ENCODE measurements around the gene AATF.

AATF gene

GRCh38 chr17:36980280-36980761, 31.6 kb downstream of the AATF start:
- no peak overlapping the region for H3K27ac ChIP-seq
- H3K4me1 ChIP-seq (ENCODE audit: control insufficient read depth in 1 of 2, insufficient read depth in 1 of 2, low read depth in 1 of 2, low read length in 1 of 2): no peaks in the 10 kb centered on the region
- peaks cover 11% of the 10 kb centered on the region for H3K36me3 ChIP-seq
- TF ChIP-seq CTCF (IDR thresholded peaks at IDR 0.05): no peak
- no peaks in the 10 kb centered on the region for H3K9me3 ChIP-seq
- H3K4me3 ChIP-seq (ENCODE audit: low read depth in 1 of 2, low read length in 1 of 2): no peak overlapping the region
- H3K27me3 ChIP-seq: no peaks in the 10 kb centered on the region

GRCh38 chr17:36983618-36984017, 34.9 kb downstream of the AATF start:
- H3K27me3 ChIP-seq: no peaks in the 10 kb centered on the region
- H3K4me1 ChIP-seq (ENCODE audit: control insufficient read depth in 1 of 2, insufficient read depth in 1 of 2, low read depth in 1 of 2, low read length in 1 of 2): no peaks in the 10 kb centered on the region
- no peak for TF ChIP-seq CTCF (IDR thresholded peaks at IDR 0.05)
- H3K36me3 ChIP-seq: peaks cover 40% of the 10 kb centered on the region
- H3K4me3 ChIP-seq (ENCODE audit: low read depth in 1 of 2, low read length in 1 of 2): no peak overlapping the region
- H3K9me3 ChIP-seq: no peaks in the 10 kb centered on the region
- no peak overlapping the region for H3K27ac ChIP-seq

- TF ChIP-seq CTCF (IDR thresholded peaks at IDR 0.05): no peak
- H3K9me3 ChIP-seq: no peaks in the 10 kb centered on the region
- no peak overlapping the region for H3K27ac ChIP-seq
- no peaks in the 10 kb centered on the region for H3K4me1 ChIP-seq (ENCODE audit: control insufficient read depth in 1 of 2, insufficient read depth in 1 of 2, low read depth in 1 of 2, low read length in 1 of 2)
- H3K27me3 ChIP-seq: no peaks in the 10 kb centered on the region
- H3K4me3 ChIP-seq (ENCODE audit: low read depth in 1 of 2, low read length in 1 of 2): no peak overlapping the region
- H3K36me3 ChIP-seq: peaks cover 86% of the 10 kb centered on the region
Observed at GRCh38 chr17:36989173-36989572, 40.4 kb downstream of the AATF start.

- Histone ChIP-seq H3K27me3 (no peaks in the 10 kb centered on the region), H3K36me3 (peaks cover 89% of the 10 kb centered on the region), H3K9me3 (no peaks in the 10 kb centered on the region), H3K27ac (no peak overlapping the region), H3K4me3 (ENCODE audit: low read depth in 1 of 2, low read length in 1 of 2) (no peak overlapping the region), H3K4me1 (ENCODE audit: control insufficient read depth in 1 of 2, insufficient read depth in 1 of 2, low read depth in 1 of 2, low read length in 1 of 2) (no peaks in the 10 kb centered on the region)
- TF ChIP-seq CTCF (IDR thresholded peaks at IDR 0.05): no peak
Observed at GRCh38 chr17:36992701-36993100, 43.9 kb downstream of the AATF start.

GRCh38 chr17:36993227-36993626, 44.5 kb downstream of the AATF start:
- H3K4me3 ChIP-seq (ENCODE audit: low read depth in 1 of 2, low read length in 1 of 2): no peak overlapping the region
- H3K27me3 ChIP-seq: no peaks in the 10 kb centered on the region
- H3K9me3 ChIP-seq: no peaks in the 10 kb centered on the region
- H3K27ac ChIP-seq: no peak overlapping the region
- peaks cover 83% of the 10 kb centered on the region for H3K36me3 ChIP-seq
- H3K4me1 ChIP-seq (ENCODE audit: control insufficient read depth in 1 of 2, insufficient read depth in 1 of 2, low read depth in 1 of 2, low read length in 1 of 2): peaks cover 0 to under 1% of the 10 kb centered on the region in 2 experiments
- no peak for TF ChIP-seq CTCF (IDR thresholded peaks at IDR 0.05)

- peaks cover 71% of the 10 kb centered on the region for H3K36me3 ChIP-seq
- no peak overlapping the region for H3K4me3 ChIP-seq (ENCODE audit: low read depth in 1 of 2, low read length in 1 of 2)
- H3K27ac ChIP-seq: no peak overlapping the region
- H3K27me3 ChIP-seq: no peaks in the 10 kb centered on the region
- H3K9me3 ChIP-seq: no peaks in the 10 kb centered on the region
- H3K4me1 ChIP-seq (ENCODE audit: control insufficient read depth in 1 of 2, insufficient read depth in 1 of 2, low read depth in 1 of 2, low read length in 1 of 2): peaks cover 3 to 13% of the 10 kb centered on the region in 2 experiments
- no peak for TF ChIP-seq CTCF (IDR thresholded peaks at IDR 0.05)
Observed at GRCh38 chr17:36994438-36994837, 45.7 kb downstream of the AATF start.
